SK-N-SH (cell line): ENCODE data around the gene KLHDC8A.

Experiments
- MXI1 ChIP-seq: IDR thresholded peaks from 2 replicates; pipeline ENCODE4 v1.6.1; 2012; ENCODE audit warnings: mild to moderate bottlenecking, low read depth, low read length, improper control_type of control experiment
- RAD21 ChIP-seq: IDR thresholded peaks from 2 replicates; pipeline ENCODE4 v1.6.1; 2012; ENCODE audit warnings: mild to moderate bottlenecking, low read length
- RXRA ChIP-seq: IDR thresholded peaks from 2 replicates; pipeline ENCODE4 v1.4.0; 2012; ENCODE audit warnings: low read depth, mild to moderate bottlenecking, borderline replicate concordance
- TF ChIP-seq, protein P1 (sequence below): fragments of 200-600 bp; sonication (generic); IDR thresholded peaks from 2 replicates; pipeline ENCODE4 v1.6.1; 2017; ENCODE audit warnings: antibody characterized with exemption, mild to moderate bottlenecking, moderate library complexity
- TF ChIP-seq, protein P2 (sequence below): IDR thresholded peaks from 2 replicates; pipeline ENCODE4 v1.6.1; 2012; ENCODE audit warnings: mild to moderate bottlenecking, low read depth, low read length, moderate library complexity

DNA sequence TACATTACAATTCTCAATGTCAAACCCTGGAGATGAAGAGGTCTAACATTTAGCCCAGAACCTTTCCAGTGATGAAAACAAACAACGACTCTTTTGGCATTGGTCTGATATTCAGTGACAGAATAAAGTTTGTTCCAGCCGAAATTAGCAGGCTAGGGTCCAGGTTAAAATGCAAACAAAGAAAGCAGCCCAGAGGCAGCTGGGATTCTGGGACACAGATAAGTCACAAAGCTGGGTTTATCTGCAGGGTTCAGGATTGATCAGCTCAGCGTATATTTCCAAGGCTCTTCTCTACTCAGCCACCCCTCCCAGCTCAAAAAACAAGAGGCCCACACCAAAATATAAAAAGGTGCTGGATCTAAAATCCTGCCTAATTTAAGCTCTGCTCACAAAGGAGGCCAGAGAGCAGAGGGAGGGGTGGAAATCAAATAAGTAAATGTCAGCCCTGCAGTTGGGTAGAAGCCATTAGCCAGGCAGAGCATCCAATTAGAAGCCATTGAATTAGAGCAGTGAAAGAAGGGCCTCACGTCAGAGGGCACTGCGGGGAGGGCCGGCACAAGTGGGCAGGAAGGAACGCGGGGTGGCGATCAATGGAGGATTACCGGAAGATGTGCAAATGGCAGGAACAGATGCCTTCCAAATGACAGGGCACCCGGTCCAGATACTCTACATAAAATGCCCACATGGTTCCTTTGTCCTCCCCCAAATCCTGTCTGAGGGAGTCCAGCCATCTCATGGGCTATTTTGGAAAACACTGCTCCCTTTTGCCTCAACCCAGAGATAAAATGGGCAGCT, 3.2 kb upstream of the KLHDC8A start:
- TF ChIP-seq, protein P1, sequence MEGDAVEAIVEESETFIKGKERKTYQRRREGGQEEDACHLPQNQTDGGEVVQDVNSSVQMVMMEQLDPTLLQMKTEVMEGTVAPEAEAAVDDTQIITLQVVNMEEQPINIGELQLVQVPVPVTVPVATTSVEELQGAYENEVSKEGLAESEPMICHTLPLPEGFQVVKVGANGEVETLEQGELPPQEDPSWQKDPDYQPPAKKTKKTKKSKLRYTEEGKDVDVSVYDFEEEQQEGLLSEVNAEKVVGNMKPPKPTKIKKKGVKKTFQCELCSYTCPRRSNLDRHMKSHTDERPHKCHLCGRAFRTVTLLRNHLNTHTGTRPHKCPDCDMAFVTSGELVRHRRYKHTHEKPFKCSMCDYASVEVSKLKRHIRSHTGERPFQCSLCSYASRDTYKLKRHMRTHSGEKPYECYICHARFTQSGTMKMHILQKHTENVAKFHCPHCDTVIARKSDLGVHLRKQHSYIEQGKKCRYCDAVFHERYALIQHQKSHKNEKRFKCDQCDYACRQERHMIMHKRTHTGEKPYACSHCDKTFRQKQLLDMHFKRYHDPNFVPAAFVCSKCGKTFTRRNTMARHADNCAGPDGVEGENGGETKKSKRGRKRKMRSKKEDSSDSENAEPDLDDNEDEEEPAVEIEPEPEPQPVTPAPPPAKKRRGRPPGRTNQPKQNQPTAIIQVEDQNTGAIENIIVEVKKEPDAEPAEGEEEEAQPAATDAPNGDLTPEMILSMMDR = no peak
- TF ChIP-seq, protein P2, sequence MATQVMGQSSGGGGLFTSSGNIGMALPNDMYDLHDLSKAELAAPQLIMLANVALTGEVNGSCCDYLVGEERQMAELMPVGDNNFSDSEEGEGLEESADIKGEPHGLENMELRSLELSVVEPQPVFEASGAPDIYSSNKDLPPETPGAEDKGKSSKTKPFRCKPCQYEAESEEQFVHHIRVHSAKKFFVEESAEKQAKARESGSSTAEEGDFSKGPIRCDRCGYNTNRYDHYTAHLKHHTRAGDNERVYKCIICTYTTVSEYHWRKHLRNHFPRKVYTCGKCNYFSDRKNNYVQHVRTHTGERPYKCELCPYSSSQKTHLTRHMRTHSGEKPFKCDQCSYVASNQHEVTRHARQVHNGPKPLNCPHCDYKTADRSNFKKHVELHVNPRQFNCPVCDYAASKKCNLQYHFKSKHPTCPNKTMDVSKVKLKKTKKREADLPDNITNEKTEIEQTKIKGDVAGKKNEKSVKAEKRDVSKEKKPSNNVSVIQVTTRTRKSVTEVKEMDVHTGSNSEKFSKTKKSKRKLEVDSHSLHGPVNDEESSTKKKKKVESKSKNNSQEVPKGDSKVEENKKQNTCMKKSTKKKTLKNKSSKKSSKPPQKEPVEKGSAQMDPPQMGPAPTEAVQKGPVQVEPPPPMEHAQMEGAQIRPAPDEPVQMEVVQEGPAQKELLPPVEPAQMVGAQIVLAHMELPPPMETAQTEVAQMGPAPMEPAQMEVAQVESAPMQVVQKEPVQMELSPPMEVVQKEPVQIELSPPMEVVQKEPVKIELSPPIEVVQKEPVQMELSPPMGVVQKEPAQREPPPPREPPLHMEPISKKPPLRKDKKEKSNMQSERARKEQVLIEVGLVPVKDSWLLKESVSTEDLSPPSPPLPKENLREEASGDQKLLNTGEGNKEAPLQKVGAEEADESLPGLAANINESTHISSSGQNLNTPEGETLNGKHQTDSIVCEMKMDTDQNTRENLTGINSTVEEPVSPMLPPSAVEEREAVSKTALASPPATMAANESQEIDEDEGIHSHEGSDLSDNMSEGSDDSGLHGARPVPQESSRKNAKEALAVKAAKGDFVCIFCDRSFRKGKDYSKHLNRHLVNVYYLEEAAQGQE = no peak
- TF ChIP-seq RAD21 (no peak), MXI1 (no peak), RXRA (no peak)
